8988T (cell line): ENCODE results near the gene C1orf21.

Experiments used
- DNase-seq: peaks from one replicate; pipeline ENCODE4 v3.0.0; 2011

The C1orf21 gene

GRCh38 chr1:184455786-184456185 lies 69.0 kb downstream of the C1orf21 start:
- DNase-seq, result no peak

- DNase-seq, result no peak
Measured at GRCh38 chr1:184456189-184456588, 69.4 kb downstream of the C1orf21 start.

GRCh38 chr1:184457500-184457899 lies 70.7 kb downstream of the C1orf21 start:
- DNase-seq, result no peak

- DNase-seq, result no peak
Measured at GRCh38 chr1:184461321-184461720, 74.5 kb downstream of the C1orf21 start.

GRCh38 chr1:184462155-184462554 lies 75.3 kb downstream of the C1orf21 start:
- DNase-seq, result no peak

GRCh38 chr1:184462990-184463389 lies 76.2 kb downstream of the C1orf21 start:
- no peak for DNase-seq

GRCh38 chr1:184463680-184464079 lies 76.9 kb downstream of the C1orf21 start:
- no peak for DNase-seq

GRCh38 chr1:184464757-184465156 lies 77.9 kb downstream of the C1orf21 start:
- no peak for DNase-seq

- no peak for DNase-seq
Measured at GRCh38 chr1:184465489-184466146, 78.8 kb downstream of the C1orf21 start.

- DNase-seq, result no peak
Measured at GRCh38 chr1:184467295-184467694, 80.5 kb downstream of the C1orf21 start.

GRCh38 chr1:184469396-184469795 lies 82.6 kb downstream of the C1orf21 start:
- DNase-seq, result no peak

- DNase-seq, result no peak
Measured at GRCh38 chr1:184471686-184472085, 84.9 kb downstream of the C1orf21 start.

- DNase-seq, result no peak
Measured at GRCh38 chr1:184472136-184472535, 85.3 kb downstream of the C1orf21 start.

GRCh38 chr1:184473176-184473966 lies 86.5 kb downstream of the C1orf21 start:
- no peak for DNase-seq

- no peak for DNase-seq
Measured at GRCh38 chr1:184476187-184476586, 89.4 kb downstream of the C1orf21 start.

- no peak for DNase-seq
Measured at GRCh38 chr1:184479435-184480167, 92.8 kb downstream of the C1orf21 start.

- DNase-seq, result no peak
Measured at GRCh38 chr1:184480736-184481135, 93.9 kb downstream of the C1orf21 start.

GRCh38 chr1:184482136-184482535 lies 95.3 kb downstream of the C1orf21 start:
- no peak for DNase-seq

GRCh38 chr1:184483101-184483683 lies 96.4 kb downstream of the C1orf21 start:
- no peak for DNase-seq

- no peak for DNase-seq
Measured at GRCh38 chr1:184485751-184486723, 99.2 kb downstream of the C1orf21 start.

- DNase-seq, result no peak
Measured at GRCh38 chr1:184486761-184487445, 100.1 kb downstream of the C1orf21 start.
